GM19240 (cell line): ENCODE measurements around the gene ZNF579.
"Not testable (repeated sequence)": the region's sequence is repeated elsewhere in the genome, so short reads cannot be mapped to it uniquely, and the experiment has no call there.

ENCODE experiments used
- DNase-seq: peaks from one replicate; pipeline ENCODE4 v3.0.0; 2011; ENCODE audit warnings: low spot score; ENCODE audit not compliant: insufficient read length

Gene ZNF579

GRCh38 chr19:55540619-55541018, 40.0 kb downstream of the ZNF579 start:
- DNase-seq = no peak

DNA sequence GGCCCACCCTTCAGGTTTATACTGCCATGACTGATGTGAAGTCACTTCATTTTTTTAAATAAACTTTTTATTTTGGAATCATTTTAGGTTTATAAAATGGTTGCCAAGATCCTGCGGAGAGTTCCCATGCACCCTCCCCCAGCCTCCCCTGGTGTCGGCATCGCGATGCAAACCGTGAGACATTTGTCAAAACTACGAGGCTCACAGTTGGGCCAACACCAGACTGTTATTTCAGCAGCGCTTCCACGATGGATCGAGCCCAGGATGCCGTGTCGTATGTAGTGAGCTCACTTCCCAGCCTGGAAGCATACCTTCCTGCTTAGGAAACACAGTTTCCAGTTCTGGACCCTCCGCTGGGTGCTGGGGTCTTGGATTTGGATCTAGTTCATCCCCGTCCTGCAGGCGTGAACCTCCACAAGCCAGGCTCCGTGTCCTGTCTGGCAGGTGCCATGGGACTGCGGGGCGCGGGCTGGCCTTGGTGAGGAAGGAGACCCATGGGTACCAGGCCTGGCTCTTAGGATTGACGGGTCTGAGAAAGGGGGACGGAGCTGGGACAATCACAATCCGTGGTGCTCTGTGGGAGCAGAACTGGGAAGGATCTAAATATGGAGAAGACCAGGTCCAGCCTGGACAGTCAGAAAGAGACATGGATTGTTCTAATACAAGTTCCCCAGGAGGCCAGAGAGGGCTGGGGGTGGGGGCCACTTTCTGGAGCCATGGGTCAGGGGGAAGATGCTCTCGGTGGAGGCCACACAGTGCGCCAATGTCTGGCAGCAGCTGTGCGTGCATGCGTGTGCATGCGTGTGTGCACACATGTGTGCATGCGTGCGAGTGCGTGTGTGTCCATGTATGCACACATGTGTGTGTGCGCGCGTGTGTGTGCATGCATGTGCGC, 41.3 kb downstream of the ZNF579 start:
- DNase-seq = no peak

GRCh38 chr19:55538132-55538531, 42.5 kb downstream of the ZNF579 start:
- no peak for DNase-seq

DNA sequence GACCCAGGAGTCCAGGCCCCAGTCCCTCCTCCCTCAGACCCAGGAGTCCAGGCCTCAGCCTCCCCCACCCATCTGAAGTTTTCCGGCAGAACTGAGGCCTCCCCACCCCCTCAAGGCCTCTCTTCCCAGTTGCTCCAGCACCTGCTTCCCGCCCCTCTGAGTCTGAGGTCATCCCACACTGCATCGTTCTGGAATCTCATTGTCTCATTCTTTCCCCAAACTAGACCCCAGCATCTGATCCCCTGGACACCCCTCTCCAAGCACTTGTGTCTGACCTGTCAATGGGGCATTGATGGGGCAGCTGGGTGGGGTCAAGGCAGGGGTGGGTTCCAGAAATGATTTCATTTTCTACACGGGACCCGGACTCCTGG, 42.9 kb downstream of the ZNF579 start:
- no peak for DNase-seq

DNA sequence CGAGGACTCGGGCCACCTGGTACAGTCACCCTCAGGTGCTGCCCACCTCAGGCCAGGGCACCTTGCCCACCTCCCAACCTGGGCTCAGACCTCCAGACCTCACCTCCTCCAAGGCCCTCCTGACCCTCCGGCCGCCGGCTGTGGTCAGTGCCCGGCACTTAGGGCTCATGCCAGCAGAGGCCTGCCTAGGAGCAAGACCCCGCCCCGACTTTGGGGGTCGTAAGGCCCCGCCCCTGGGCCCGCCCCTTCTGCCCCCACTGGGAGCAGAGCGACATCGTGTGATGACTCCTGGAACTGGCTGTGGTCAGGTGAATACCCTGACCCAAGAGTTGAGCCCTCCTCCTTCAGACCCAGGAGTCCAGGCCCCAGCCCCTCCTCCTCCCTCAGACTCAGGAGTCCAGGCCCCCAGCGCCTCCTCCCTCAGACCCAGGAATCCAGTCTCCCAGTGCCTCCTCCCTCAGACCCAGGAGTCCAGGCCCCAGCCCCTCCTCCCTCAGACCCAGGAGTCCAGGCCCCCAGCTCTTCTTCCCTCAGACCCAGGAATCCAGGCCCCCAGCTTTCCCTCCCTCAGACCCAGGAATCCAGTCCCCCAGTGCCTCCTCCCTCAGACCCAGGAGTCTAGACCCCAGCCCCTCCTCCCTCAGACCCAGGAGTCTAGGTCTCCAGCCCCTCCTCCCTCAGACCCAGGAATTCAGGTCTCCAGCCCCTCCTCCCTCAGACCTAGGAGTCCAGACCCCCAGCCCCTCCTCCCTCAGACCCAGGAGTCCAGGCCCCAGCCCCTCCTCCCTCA, 43.5 kb downstream of the ZNF579 start, which contains the start of gene SBK2:
Gene SBK2, minus strand, starts transcription at position 183 of the 790 bp plus-strand sequence. CDS start 839 bp downstream, outside the sequence.
- DNase-seq = no peak

DNA sequence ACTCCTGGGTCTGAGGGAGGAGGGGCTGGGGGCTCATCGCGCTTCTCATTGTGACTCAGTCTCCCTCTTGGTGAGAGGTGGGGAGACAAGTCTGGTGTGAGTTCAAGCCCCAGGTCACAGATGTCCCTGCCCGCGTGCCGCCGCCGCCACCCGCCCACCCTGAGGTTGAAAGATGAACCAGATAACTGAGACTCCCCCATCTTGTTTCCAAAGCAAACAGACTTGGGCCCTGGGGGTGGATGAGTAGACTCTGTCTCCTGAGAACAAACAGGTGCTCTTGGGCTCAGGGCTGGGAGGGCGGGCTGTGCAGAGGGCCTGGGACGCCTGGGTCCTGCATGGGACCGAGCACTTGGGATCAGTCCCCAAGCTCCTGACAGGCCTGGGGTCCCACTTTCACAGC, 44.3 kb downstream of the ZNF579 start:
- no peak for DNase-seq

- no peak for DNase-seq
These were observed 44.7 kb downstream of the ZNF579 start for GRCh38 chr19:55535965-55536350.

DNA sequence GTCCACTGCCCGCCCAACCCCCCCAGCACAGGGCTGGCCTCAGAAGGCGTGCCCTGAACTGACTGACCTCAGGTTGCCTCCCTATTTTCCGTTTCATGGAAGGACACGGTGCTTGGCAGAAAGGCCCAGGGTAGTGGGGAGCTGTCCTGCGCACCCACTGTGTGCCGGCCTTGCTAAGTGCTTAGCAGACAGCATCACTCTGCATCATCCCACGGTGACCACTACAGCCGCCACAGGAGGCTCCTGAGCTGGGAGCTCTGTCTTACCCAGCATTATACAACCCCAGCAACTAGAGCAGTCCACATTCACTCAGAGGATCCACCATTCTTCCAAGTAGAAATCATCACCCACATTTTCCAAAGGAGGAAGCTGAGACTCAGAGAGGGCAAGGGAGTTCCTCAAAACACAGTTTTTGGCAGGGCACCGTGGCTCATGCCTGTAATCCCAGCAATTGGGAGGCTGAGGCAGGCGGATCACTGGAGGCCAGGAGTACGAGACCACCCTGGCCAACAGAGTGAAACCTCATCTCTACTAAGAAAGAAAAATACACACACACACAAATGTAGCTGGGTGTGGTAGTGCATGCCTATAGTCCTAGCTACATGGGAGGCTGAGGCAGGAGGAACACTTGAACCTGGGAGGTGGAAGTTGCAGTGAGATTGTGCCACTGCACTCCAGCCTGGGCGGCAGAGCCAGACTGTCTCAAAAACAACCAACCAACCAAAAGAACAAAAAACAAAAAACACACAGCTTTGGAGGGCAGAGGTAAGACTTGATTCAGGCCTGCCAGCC, 45.3 kb downstream of the ZNF579 start:
- DNase-seq = no peak

GRCh38 chr19:55534280-55534679, 46.4 kb downstream of the ZNF579 start:
- not testable (repeated sequence) for DNase-seq

GRCh38 chr19:55530996-55531395, 49.7 kb downstream of the ZNF579 start:
- DNase-seq = no peak

DNA sequence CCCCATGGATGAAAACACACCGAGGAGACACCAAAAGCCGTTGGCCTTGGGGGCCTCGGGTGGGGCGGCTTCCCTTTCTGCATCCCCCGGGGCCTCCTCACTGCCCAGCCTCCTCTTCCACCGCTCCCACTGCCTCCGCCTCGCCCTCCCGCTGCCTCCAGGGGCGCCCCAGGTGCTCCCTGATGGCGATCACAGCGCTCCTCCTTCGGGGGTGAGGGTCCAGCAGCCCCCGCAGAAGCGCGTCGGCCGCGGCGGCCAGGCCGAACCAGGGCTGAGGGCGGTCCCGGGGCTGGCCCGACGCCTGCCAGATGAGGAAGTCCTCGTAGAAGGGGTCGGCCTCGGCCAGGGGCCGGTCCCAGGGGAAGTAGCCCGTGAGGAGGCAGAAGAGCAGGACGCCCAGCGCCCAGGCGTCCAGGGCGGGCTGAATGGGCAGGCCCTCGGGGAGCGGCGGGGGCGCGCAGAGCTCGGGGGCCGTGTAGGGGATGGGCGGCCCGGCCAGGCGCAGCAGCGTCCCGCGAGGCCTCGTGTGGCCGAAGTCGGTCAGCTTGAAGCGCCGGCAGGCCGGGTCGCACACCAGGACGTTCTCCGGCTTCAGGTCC, 50.9 kb downstream of the ZNF579 start:
- no peak for DNase-seq

DNA sequence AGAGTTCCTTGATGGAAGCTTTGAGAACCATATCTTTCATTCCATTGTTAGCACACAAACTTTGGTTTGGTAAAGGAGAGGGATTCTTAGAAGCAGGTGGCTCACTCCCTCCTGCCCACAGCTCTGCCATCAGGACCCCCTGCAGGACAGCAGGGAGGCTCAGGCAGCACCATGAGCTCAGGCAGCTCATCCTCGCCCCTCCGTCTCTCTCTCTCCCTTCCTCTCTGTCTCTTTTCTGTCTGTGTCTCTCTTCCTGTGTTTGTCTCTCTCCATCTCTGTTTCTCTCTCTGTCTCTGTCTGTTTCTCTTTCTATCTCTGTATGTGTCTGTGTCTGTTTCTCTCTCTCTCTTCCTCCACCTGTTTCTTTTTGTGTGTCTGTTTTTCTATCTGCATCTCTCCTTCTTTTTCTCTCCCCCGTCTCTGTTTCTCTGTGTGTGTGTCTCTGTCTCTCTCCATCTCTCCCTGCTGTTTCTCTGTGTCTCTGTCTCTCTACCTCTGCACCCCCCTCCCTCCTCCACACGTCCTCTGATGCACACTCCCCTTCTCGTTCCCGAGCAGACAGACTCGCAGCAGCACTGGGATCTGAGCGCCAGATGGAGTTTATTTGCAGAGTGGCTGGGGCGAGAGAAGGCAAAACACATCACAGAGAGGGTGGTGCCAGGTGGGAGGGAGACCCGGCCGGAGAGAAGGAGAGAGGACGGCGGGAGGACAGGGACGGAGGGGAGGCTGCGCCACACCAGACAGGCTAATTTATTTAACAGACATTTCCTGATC, 52.4 kb downstream of the ZNF579 start:
- DNase-seq = no peak

DNA sequence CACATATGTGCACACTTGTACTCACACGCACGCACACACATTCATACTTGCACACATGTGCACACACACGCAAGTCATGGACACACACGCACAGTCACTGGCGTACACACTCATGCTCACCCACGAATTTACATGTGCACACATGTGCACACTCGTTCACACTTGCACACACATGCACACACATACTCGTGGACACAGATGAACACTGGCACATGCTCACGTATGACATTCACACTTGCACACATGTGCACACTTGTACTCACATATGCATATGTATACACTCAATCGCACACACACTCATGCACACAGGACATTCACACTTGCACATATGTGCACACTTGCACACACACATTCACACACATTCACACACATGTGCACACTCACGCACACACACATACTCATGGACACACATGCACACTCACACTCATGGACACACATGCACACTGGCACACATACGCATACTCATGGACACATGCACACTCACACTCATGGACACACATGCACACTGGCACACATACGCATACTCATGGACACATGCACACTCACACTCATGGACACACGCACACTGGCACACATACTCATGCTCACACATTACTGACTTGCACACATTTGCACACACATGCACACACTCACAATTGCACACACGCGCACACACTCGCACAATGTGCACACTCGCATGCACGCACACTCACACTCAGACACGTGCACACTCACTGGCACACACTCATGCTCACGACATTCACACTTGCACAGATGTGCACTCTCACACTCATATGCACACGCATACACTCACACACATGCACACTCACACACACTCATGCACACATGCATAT, 53.2 kb downstream of the ZNF579 start:
- no peak for DNase-seq
